Measurements from ENCODE around the gene TUG1. TPM values are rescaled to one million over a fixed set of nuclear protein-coding genes. Genes with fewer than 3 reads are reported as not detected.

Gene TUG1
- total and polyA plus RNA-seq, 12 donors: 33.3 to 90.5 (median 54.0) TPM

DNA sequence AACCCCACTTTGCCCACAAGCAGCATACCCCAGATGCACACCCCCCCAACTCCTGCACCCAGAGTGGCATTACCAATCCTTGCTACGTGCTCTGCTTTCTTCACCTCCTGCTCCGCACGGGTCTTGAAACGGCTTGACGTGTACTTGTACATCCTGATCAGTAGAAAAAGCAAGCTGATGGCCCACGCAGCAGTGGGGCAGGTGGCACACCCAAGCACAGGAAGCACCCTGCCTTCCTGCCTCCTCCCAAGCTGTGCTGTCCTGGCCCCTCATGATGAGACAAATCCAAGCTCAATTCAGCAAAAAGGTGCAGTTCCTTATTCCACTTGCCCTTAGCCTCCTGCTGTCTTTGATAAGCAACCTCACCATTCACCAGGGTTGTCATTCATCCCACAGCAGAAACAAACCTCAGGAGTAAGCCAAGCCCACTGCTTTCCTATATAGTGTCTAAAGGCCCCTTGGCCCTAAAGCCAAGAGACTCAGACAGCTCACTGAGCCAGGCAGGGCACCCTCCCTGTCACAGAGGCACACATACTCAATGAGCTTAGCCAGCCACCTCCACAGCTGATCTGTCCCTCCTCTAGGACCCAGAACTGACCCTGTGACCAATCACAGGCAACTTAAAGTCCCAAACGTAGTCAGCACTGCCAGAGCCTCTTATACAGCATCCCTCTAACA, 28.2 kb upstream of the TUG1 start:
- WGBS, 4 donors: 78 to 96% (median 84%) methylated on average over 5 to 7 of the region's 7 CpGs
- TF ChIP-seq CTCF (IDR thresholded peaks at IDR 0.05) (no peak), POLR2A (IDR thresholded peaks at IDR 0.05) (no peak)
- Histone ChIP-seq H3K27ac (no peak overlapping the region), H3K4me3 (no peak overlapping the region), H3K36me3 (replicated peaks in 1 of 2) (peaks cover 0 to 98% of the 10 kb centered on the region in 2 donors), H3K4me1 (replicated peaks in 1 of 2) (no peaks in the 10 kb centered on the region), H3K27me3 (no peaks in the 10 kb centered on the region), H3K9me3 (replicated peaks in 1 of 3) (no peaks in the 10 kb centered on the region)
- intact Hi-C loops (cut with DNase I): loop anchor here (5.0 to 10.0 kb wide), 2 partner anchors 204 to 206 kb away; partner anchors contain the start of gene PLA2G3 (in 1 of the 2)
- DNase-seq: no peak

DNA sequence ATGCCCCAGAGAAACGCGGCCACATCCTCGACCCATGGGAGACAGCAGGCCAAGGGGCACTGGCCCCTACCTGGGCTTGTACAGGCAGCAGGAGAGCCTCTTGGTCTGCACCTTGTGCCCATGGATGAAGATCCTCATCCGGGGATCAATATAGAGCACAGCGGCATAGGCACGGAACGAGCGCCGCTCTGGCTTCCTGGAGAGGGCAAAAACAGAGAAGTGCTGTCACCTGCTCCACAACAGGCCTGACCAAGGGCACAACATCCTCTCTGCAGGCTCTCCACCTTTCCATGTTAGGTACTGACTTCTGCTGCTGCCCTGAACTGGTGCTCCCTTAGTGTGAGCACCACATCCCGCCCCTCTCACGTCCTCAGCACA, 27.7 kb upstream of the TUG1 start:
- Histone ChIP-seq H3K4me1 (replicated peaks in 1 of 2) (no peaks in the 10 kb centered on the region), H3K27ac (no peak overlapping the region), H3K36me3 (replicated peaks in 1 of 2) (peaks cover 0 to 98% of the 10 kb centered on the region in 2 donors), H3K9me3 (replicated peaks in 1 of 3) (no peaks in the 10 kb centered on the region), H3K4me3 (no peak overlapping the region), H3K27me3 (no peaks in the 10 kb centered on the region)
- DNase-seq: no peak
- 88 to 95% (median 93%) methylated on average over 11 of the region's 11 CpGs for WGBS, 4 donors
- intact Hi-C loops (cut with DNase I): loop anchor here (5.0 to 10.0 kb wide), 2 partner anchors 203 to 206 kb away; partner anchors contain the start of gene PLA2G3 (in 1 of the 2)
- TF ChIP-seq CTCF (IDR thresholded peaks at IDR 0.05): no peak
- no peak for TF ChIP-seq POLR2A (IDR thresholded peaks at IDR 0.05)

GRCh38 chr22:30943368-30943767, 25.7 kb upstream of the TUG1 start:
- Histone ChIP-seq H3K27ac (no peak overlapping the region), H3K36me3 (replicated peaks in 1 of 2) (peaks cover 0 to 92% of the 10 kb centered on the region in 2 donors), H3K4me3 (no peak overlapping the region), H3K27me3 (no peaks in the 10 kb centered on the region), H3K9me3 (replicated peaks in 1 of 3) (no peaks in the 10 kb centered on the region), H3K4me1 (replicated peaks in 1 of 2) (peaks cover 0 to 9% of the 10 kb centered on the region in 2 donors)
- TF ChIP-seq POLR2A (IDR thresholded peaks at IDR 0.05) (no peak), CTCF (IDR thresholded peaks at IDR 0.05) (no peak)
- intact Hi-C loops (cut with DNase I): loop anchor here (5.0 to 10.0 kb wide), 2 partner anchors 201 to 204 kb away; partner anchors contain the start of gene PLA2G3 (in 1 of the 2)
- 74 to 79% (median 76%) methylated on average over 3 of the region's 3 CpGs for WGBS, 4 donors
- DNase-seq: no peak

GRCh38 chr22:30944986-30945385, 24.1 kb upstream of the TUG1 start:
- Histone ChIP-seq H3K27me3 (no peaks in the 10 kb centered on the region), H3K4me3 (no peak overlapping the region), H3K36me3 (replicated peaks in 1 of 2) (peaks cover 0 to 88% of the 10 kb centered on the region in 2 donors), H3K4me1 (replicated peaks in 1 of 2) (peaks cover 0 to 12% of the 10 kb centered on the region in 2 donors), H3K9me3 (replicated peaks in 1 of 3) (no peaks in the 10 kb centered on the region), H3K27ac (no peak overlapping the region)
- WGBS, 4 donors: 91 to 95% (median 94%) methylated on average over 4 of the region's 4 CpGs
- no peak for DNase-seq
- TF ChIP-seq POLR2A (IDR thresholded peaks at IDR 0.05) (no peak), CTCF (IDR thresholded peaks at IDR 0.05) (no peak)
- intact Hi-C loops (cut with DNase I): loop anchor here (5.0 to 10.0 kb wide), 2 partner anchors 200 to 202 kb away; partner anchors contain the start of gene PLA2G3 (in 1 of the 2)

All from adrenal gland (tissue), 12 donors.